Measurements from ENCODE around the gene CATSPERB.
"Not testable (repeated sequence)": the region's sequence is repeated elsewhere in the genome, so short reads cannot be mapped to it uniquely, and the experiment has no call there.

CATSPERB gene

DNA sequence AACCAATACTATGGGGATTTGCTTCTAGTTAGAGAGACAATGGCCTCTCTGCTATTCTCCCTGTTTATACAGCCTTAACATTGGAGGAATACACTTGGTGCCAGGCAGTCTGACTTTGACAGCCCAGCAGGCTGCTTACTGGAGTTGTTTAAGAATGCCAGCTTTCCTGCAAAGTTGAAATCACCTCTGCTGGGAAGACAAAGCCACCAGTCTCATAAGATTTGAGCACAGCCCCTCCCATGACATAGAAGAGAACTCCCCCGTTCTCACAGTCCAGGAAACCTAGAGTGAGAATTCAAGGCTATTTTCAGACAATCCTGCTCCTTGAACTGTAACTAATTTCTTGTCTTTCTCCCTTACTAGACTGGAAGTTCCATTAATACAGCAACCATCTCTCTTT, 21.1 kb upstream of the CATSPERB start:
- Histone ChIP-seq H3K9me3 (ENCODE audit: control insufficient read depth, insufficient read depth, low read length) (no peaks in the 10 kb centered on the region), H3K27me3 (ENCODE audit: control insufficient read depth, insufficient read depth, low read length) (no peaks in the 10 kb centered on the region), H3K36me3 (ENCODE audit: control insufficient read depth, insufficient read depth, low read length) (no peaks in the 10 kb centered on the region), H3K4me1 (ENCODE audit: control insufficient read depth, insufficient read depth, low read length) (no peaks in the 10 kb centered on the region), H3K27ac (ENCODE audit: low read length) (no peak overlapping the region), H3K4me3 (ENCODE audit: low read length) (no peak overlapping the region)
- DNase-seq (ENCODE audit: low read depth, low spot score), result no peak
- no CpG with 5 or more reads among the region's 1 CpG for WGBS (ENCODE audit: insufficient coverage, insufficient read length)

DNA sequence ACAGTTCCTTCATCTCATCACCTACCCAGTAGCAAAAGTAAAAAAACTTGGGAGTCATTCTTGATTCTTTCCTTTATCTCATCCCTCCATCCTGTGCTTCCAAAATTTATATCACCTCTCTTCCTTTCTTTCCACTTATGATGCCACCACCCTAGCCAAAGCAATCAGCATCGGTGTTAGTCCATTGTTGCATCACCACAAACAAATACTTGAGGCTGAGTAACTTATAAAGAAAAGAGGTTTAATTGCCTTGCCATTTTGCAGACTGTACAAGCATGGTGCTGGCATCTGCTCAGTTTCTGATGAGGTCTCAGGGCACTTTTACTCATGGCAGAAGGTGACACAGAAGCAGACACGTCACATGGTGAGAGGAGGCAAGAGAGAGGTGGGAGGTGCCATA, 19.8 kb upstream of the CATSPERB start:
- Histone ChIP-seq H3K27me3 (ENCODE audit: control insufficient read depth, insufficient read depth, low read length) (no peaks in the 10 kb centered on the region), H3K27ac (ENCODE audit: low read length) (no peak overlapping the region), H3K4me3 (ENCODE audit: low read length) (no peak overlapping the region), H3K4me1 (ENCODE audit: control insufficient read depth, insufficient read depth, low read length) (no peaks in the 10 kb centered on the region), H3K9me3 (ENCODE audit: control insufficient read depth, insufficient read depth, low read length) (no peaks in the 10 kb centered on the region), H3K36me3 (ENCODE audit: control insufficient read depth, insufficient read depth, low read length) (no peaks in the 10 kb centered on the region)
- WGBS (ENCODE audit: insufficient coverage, insufficient read length), result no CpG with 5 or more reads among the region's 2 CpGs
- DNase-seq (ENCODE audit: low read depth, low spot score), result no peak

GRCh38 chr14:91750634-91751198, 18.8 kb upstream of the CATSPERB start:
- Histone ChIP-seq H3K36me3 (ENCODE audit: control insufficient read depth, insufficient read depth, low read length) (no peaks in the 10 kb centered on the region), H3K27ac (ENCODE audit: low read length) (no peak overlapping the region), H3K9me3 (ENCODE audit: control insufficient read depth, insufficient read depth, low read length) (no peaks in the 10 kb centered on the region), H3K4me1 (ENCODE audit: control insufficient read depth, insufficient read depth, low read length) (no peaks in the 10 kb centered on the region), H3K27me3 (ENCODE audit: control insufficient read depth, insufficient read depth, low read length) (no peaks in the 10 kb centered on the region), H3K4me3 (ENCODE audit: low read length) (no peak overlapping the region)
- WGBS (ENCODE audit: insufficient coverage, insufficient read length), result 100% methylated on average over 2 of the region's 3 CpGs
- DNase-seq (ENCODE audit: low read depth, low spot score), result no peak

DNA sequence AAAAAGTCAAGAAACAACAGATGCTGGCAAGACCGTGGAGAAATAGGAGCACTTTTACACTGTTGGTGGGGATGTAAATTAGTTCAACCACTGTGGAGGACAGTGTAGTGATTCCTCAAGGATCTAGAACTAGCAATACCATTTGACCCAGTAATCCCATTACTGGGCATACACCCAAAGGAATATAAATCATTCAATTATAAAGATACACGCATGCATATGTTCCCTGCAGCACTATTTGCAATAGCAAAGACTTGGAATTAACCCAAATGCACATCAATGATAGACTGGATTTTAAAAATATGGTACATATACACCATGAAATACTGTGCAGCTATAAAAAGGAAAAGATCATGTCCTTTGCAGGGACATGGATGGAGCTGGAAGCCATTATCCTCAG, 18.0 kb upstream of the CATSPERB start:
- no peaks in the 10 kb centered on the region for H3K36me3 ChIP-seq (ENCODE audit: control insufficient read depth, insufficient read depth, low read length)
- no peaks in the 10 kb centered on the region for H3K9me3 ChIP-seq (ENCODE audit: control insufficient read depth, insufficient read depth, low read length)
- no peak overlapping the region for H3K27ac ChIP-seq (ENCODE audit: low read length)
- no peak for DNase-seq (ENCODE audit: low read depth, low spot score)
- H3K27me3 ChIP-seq (ENCODE audit: control insufficient read depth, insufficient read depth, low read length), result no peaks in the 10 kb centered on the region
- H3K4me1 ChIP-seq (ENCODE audit: control insufficient read depth, insufficient read depth, low read length), result no peaks in the 10 kb centered on the region
- no peak overlapping the region for H3K4me3 ChIP-seq (ENCODE audit: low read length)
- no CpG with 5 or more reads among the region's 2 CpGs for WGBS (ENCODE audit: insufficient coverage, insufficient read length)

DNA sequence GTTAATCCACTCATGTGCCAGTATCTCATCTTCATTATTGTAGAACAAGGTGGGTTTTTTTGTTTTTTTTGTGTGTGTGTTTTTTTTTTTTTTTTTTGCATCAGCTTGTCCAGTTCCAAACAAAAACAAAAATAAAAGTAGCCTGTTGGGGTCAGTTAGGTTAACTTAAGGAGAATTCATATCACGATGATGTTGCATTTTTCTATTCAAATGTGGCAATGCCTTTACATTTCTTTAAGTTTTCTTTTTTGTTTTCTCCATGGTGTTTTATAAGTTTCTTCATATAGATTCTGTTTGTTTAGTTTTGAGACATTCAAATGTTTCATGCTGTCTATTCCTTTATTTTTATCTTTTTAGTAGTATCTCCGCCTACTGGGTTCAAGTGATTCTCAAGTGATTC, 16.2 kb upstream of the CATSPERB start:
- H3K4me3 ChIP-seq (ENCODE audit: low read length), result no peak overlapping the region
- no peaks in the 10 kb centered on the region for H3K27me3 ChIP-seq (ENCODE audit: control insufficient read depth, insufficient read depth, low read length)
- H3K27ac ChIP-seq (ENCODE audit: low read length), result no peak overlapping the region
- no peak for DNase-seq (ENCODE audit: low read depth, low spot score)
- H3K9me3 ChIP-seq (ENCODE audit: control insufficient read depth, insufficient read depth, low read length), result no peaks in the 10 kb centered on the region
- no peaks in the 10 kb centered on the region for H3K4me1 ChIP-seq (ENCODE audit: control insufficient read depth, insufficient read depth, low read length)
- WGBS (ENCODE audit: insufficient coverage, insufficient read length), result no CpG with 5 or more reads among the region's 2 CpGs
- H3K36me3 ChIP-seq (ENCODE audit: control insufficient read depth, insufficient read depth, low read length), result no peaks in the 10 kb centered on the region

- Histone ChIP-seq H3K9me3 (ENCODE audit: control insufficient read depth, insufficient read depth, low read length) (no peaks in the 10 kb centered on the region), H3K4me3 (ENCODE audit: low read length) (no peak overlapping the region), H3K27me3 (ENCODE audit: control insufficient read depth, insufficient read depth, low read length) (no peaks in the 10 kb centered on the region), H3K27ac (ENCODE audit: low read length) (no peak overlapping the region), H3K36me3 (ENCODE audit: control insufficient read depth, insufficient read depth, low read length) (no peaks in the 10 kb centered on the region), H3K4me1 (ENCODE audit: control insufficient read depth, insufficient read depth, low read length) (no peaks in the 10 kb centered on the region)
- WGBS (ENCODE audit: insufficient coverage, insufficient read length), result no CpG with 5 or more reads among the region's 1 CpG
- no peak for DNase-seq (ENCODE audit: low read depth, low spot score)
Measured at GRCh38 chr14:91745344-91745743, 13.5 kb upstream of the CATSPERB start.

DNA sequence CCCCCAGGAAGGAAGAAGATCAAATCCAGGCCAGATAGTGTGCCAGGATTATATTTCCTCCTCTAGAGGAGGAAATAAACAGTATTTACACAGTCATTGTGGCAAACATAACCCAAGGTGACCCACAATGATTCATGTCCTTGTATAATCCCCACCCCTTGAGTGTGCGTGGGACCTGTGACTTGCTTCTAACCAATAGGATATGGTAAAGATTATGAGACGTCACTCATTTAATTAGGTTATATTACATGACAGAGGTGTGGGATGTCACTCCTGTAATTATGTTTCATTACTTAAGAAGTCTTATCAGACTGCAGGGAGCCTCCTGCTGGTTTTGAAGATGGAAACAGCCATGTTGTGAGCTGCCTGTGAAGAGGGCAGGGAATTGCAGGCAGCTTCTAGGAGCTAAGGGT, 12.2 kb upstream of the CATSPERB start:
- no peak for DNase-seq (ENCODE audit: low read depth, low spot score)
- H3K27ac ChIP-seq (ENCODE audit: low read length), result no peak overlapping the region
- WGBS (ENCODE audit: insufficient coverage, insufficient read length), result no CpG with 5 or more reads among the region's 2 CpGs

DNA sequence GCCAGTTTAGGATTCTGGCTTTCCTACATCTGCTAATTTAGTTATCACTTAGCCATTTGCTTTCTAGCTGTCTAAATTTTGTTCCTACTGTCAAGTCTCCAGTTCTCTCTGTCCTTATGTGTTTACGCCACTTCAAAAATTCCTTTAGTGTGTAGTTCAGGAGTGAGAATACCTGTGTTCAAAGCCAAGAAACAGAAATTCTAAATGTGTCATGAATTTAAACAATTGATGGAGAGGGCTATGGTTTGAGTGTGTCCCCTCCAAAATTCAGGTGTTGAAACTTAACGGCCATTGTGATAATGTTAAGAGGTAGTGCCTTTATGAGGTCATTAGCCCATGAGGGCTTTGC, 11.4 kb upstream of the CATSPERB start:
- H3K27ac ChIP-seq (ENCODE audit: low read length), result no peak overlapping the region
- H3K36me3 ChIP-seq (ENCODE audit: control insufficient read depth, insufficient read depth, low read length), result no peaks in the 10 kb centered on the region
- H3K4me1 ChIP-seq (ENCODE audit: control insufficient read depth, insufficient read depth, low read length), result no peaks in the 10 kb centered on the region
- H3K4me3 ChIP-seq (ENCODE audit: low read length), result no peak overlapping the region
- DNase-seq (ENCODE audit: low read depth, low spot score), result no peak
- WGBS (ENCODE audit: insufficient coverage, insufficient read length), result no CpG with 5 or more reads among the region's 2 CpGs
- no peaks in the 10 kb centered on the region for H3K27me3 ChIP-seq (ENCODE audit: control insufficient read depth, insufficient read depth, low read length)
- no peaks in the 10 kb centered on the region for H3K9me3 ChIP-seq (ENCODE audit: control insufficient read depth, insufficient read depth, low read length)

More for the DNA sequence above, 12.2 kb upstream of the CATSPERB start:
- no peak overlapping the region for H3K4me3 ChIP-seq (ENCODE audit: low read length)
- no peaks in the 10 kb centered on the region for H3K36me3 ChIP-seq (ENCODE audit: control insufficient read depth, insufficient read depth, low read length)
- no peaks in the 10 kb centered on the region for H3K4me1 ChIP-seq (ENCODE audit: control insufficient read depth, insufficient read depth, low read length)
- no peaks in the 10 kb centered on the region for H3K27me3 ChIP-seq (ENCODE audit: control insufficient read depth, insufficient read depth, low read length)
- no peaks in the 10 kb centered on the region for H3K9me3 ChIP-seq (ENCODE audit: control insufficient read depth, insufficient read depth, low read length)

DNA sequence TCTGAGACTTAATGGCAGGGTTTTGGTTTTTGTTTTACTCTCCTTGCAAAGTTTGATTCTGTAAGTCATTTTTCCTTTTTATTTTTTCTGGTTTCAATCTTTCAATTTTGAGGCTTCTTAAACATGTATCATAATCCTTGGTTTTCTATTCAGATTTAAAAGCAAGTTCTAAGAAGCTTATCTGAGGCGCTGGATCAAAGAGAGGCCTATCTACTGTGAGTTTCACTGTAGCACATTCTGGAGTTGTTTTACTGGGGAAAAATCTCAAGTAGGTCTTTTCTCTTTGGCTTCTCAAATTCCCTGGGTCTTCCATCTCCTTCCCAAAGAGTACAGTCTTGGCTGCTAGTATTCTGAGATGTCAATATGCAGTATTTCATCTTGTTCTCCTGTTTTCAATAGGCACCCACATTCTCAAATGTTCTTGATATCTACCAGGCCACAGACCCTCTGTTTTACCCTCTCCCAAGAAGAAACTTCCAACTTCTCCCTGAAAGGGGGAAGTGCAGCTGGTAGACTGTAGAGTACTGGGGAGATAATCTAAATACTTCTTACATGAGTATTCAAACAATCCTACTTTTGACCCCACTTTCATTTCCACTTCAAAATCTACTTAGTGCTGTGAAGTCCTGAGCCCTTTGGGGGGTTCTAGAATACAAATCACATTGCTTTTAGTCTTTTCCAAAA, 10.9 kb upstream of the CATSPERB start:
- Histone ChIP-seq H3K9me3 (ENCODE audit: control insufficient read depth, insufficient read depth, low read length) (no peaks in the 10 kb centered on the region), H3K36me3 (ENCODE audit: control insufficient read depth, insufficient read depth, low read length) (no peaks in the 10 kb centered on the region), H3K27me3 (ENCODE audit: control insufficient read depth, insufficient read depth, low read length) (no peaks in the 10 kb centered on the region), H3K4me1 (ENCODE audit: control insufficient read depth, insufficient read depth, low read length) (no peaks in the 10 kb centered on the region), H3K4me3 (ENCODE audit: low read length) (no peak overlapping the region), H3K27ac (ENCODE audit: low read length) (no peak overlapping the region)
- no CpG with 5 or more reads among the region's 1 CpG for WGBS (ENCODE audit: insufficient coverage, insufficient read length)
- no peak for DNase-seq (ENCODE audit: low read depth, low spot score)

DNA sequence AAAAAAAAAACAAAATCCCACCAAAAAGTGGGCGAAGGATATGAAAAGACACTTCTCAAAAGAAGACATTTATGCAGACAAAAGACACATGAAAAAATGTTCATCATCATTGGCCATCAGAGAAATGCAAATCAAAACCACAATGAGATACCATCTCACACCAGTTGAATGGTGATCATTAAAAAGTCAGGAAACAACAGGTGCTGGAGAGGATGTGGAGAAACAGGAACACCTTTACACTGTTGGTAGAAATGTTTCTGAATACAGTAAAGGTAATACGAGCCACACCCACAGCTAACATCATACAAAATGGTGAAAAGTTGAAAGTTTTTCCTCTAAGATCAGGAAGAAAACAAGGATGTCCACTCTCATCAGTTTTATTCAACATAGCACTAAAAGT, 8.0 kb upstream of the CATSPERB start:
- no CpG with 5 or more reads among the region's 2 CpGs for WGBS (ENCODE audit: insufficient coverage, insufficient read length)
- not testable (repeated sequence) for H3K27me3 ChIP-seq (ENCODE audit: control insufficient read depth, insufficient read depth, low read length); H3K36me3 ChIP-seq (ENCODE audit: control insufficient read depth, insufficient read depth, low read length); H3K9me3 ChIP-seq (ENCODE audit: control insufficient read depth, insufficient read depth, low read length); DNase-seq (ENCODE audit: low read depth, low spot score); H3K27ac ChIP-seq (ENCODE audit: low read length); H3K4me1 ChIP-seq (ENCODE audit: control insufficient read depth, insufficient read depth, low read length); H3K4me3 ChIP-seq (ENCODE audit: low read length)

DNA sequence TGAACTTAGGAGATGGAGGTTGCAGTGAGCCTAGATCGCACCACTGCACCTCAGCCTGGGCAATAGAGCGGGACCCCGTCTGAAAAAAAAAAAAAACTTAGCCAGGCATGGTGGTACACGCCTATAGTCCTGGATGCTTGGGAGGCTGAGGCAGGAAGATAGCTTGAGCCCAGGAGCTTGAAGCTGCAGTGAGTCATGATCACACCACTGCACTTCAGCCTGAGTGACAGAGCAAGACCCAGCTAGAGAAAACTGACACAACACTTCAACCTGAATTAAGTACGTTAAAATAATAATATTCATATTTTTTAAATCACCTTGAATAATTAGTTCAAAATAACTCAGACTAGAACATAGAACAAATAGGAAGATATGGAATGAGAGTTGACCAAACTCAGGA, 5.7 kb upstream of the CATSPERB start:
- no peak for DNase-seq (ENCODE audit: low read depth, low spot score)
- Histone ChIP-seq H3K9me3 (ENCODE audit: control insufficient read depth, insufficient read depth, low read length) (no peaks in the 10 kb centered on the region), H3K36me3 (ENCODE audit: control insufficient read depth, insufficient read depth, low read length) (no peaks in the 10 kb centered on the region), H3K27me3 (ENCODE audit: control insufficient read depth, insufficient read depth, low read length) (no peaks in the 10 kb centered on the region), H3K4me3 (ENCODE audit: low read length) (no peak overlapping the region), H3K4me1 (ENCODE audit: control insufficient read depth, insufficient read depth, low read length) (no peaks in the 10 kb centered on the region), H3K27ac (ENCODE audit: low read length) (no peak overlapping the region)
- no CpG with 5 or more reads among the region's 5 CpGs for WGBS (ENCODE audit: insufficient coverage, insufficient read length)

Measured in iPS DF 6.9 (cell line).